ENCODE measurements around the gene FAM83D. TPM values are rescaled to one million over a fixed set of nuclear protein-coding genes. Genes with fewer than 3 reads are reported as not detected.

The FAM83D gene
- total RNA-seq, 1 donor from 2014 or later, result 7.7 TPM

DNA sequence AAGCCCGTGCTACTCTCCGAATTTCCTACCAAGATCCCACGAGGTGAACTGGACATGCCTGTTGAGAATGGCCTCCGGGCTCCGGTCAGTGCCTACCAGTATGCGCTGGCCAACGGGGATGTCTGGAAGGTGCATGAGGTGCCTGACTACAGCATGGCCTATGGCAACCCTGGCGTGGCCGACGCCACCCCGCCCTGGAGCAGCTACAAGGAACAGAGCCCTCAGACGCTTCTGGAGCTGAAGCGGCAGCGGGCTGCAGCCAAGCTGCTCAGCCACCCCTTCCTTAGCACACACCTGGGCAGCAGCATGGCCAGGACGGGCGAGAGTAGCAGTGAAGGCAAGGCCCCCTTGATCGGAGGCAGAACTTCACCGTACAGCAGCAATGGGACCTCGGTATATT, 8.0 kb upstream of the FAM83D start:
- Mint-ChIP-seq H3K36me3 (ENCODE audit: low read depth, unreplicated experiment) (peaks cover 12% of the 10 kb centered on the region), H3K27me3 (ENCODE audit: unreplicated experiment) (peaks cover 10% of the 10 kb centered on the region), H3K9me3 (ENCODE audit: unreplicated experiment) (no peaks in the 10 kb centered on the region), H3K27ac (ENCODE audit: unreplicated experiment) (no peak overlapping the region), H3K4me3 (ENCODE audit: unreplicated experiment) (no peak overlapping the region), H3K4me1 (ENCODE audit: unreplicated experiment) (no peaks in the 10 kb centered on the region)
- DNase-seq (ENCODE audit: low spot score), result no peak
- TF ChIP-seq, protein P1, sequence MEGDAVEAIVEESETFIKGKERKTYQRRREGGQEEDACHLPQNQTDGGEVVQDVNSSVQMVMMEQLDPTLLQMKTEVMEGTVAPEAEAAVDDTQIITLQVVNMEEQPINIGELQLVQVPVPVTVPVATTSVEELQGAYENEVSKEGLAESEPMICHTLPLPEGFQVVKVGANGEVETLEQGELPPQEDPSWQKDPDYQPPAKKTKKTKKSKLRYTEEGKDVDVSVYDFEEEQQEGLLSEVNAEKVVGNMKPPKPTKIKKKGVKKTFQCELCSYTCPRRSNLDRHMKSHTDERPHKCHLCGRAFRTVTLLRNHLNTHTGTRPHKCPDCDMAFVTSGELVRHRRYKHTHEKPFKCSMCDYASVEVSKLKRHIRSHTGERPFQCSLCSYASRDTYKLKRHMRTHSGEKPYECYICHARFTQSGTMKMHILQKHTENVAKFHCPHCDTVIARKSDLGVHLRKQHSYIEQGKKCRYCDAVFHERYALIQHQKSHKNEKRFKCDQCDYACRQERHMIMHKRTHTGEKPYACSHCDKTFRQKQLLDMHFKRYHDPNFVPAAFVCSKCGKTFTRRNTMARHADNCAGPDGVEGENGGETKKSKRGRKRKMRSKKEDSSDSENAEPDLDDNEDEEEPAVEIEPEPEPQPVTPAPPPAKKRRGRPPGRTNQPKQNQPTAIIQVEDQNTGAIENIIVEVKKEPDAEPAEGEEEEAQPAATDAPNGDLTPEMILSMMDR (IDR thresholded peaks at IDR 0.05; ENCODE audit: unreplicated experiment), result no peak

DNA sequence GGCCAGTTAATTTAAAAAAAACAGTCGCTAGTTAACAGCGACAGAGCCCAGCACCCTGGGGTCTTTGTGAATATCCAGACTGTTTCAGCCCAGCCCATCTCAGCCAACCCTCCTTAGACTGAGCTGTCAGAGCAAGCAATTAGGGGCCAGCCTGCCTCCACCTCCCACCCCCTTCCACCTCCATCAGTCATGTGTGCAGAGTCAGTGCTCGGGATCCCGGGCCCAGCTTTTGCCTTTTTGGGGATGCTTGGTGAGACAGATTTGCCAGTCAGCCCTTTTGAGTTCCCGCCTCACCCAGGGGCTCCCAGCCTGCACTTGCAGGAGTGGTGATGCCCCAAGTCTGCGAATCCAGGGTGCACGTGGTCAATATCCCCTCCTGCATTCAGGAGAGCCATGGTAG, 6.5 kb upstream of the FAM83D start:
- DNase-seq (ENCODE audit: low spot score), result no peak
- H3K4me3 Mint-ChIP-seq (ENCODE audit: unreplicated experiment), result no peak overlapping the region
- H3K36me3 Mint-ChIP-seq (ENCODE audit: low read depth, unreplicated experiment), result peaks cover 12% of the 10 kb centered on the region
- no peaks in the 10 kb centered on the region for H3K9me3 Mint-ChIP-seq (ENCODE audit: unreplicated experiment)
- no peak overlapping the region for H3K27ac Mint-ChIP-seq (ENCODE audit: unreplicated experiment)
- TF ChIP-seq, protein P1 (IDR thresholded peaks at IDR 0.05; ENCODE audit: unreplicated experiment), result no peak
- no peaks in the 10 kb centered on the region for H3K4me1 Mint-ChIP-seq (ENCODE audit: unreplicated experiment)
- H3K27me3 Mint-ChIP-seq (ENCODE audit: unreplicated experiment), result peaks cover 12% of the 10 kb centered on the region

- DNase-seq (ENCODE audit: low spot score), result no peak
- Mint-ChIP-seq H3K27ac (ENCODE audit: unreplicated experiment) (no peak overlapping the region), H3K4me3 (ENCODE audit: unreplicated experiment) (no peak overlapping the region), H3K4me1 (ENCODE audit: unreplicated experiment) (peaks cover 3% of the 10 kb centered on the region), H3K27me3 (ENCODE audit: unreplicated experiment) (peaks cover 12% of the 10 kb centered on the region), H3K36me3 (ENCODE audit: low read depth, unreplicated experiment) (peaks cover 15% of the 10 kb centered on the region), H3K9me3 (ENCODE audit: unreplicated experiment) (no peaks in the 10 kb centered on the region)
- TF ChIP-seq, protein P1 (IDR thresholded peaks at IDR 0.05; ENCODE audit: unreplicated experiment), result no peak
Measured at GRCh38 chr20:38920411-38920810, 5.8 kb upstream of the FAM83D start.

DNA sequence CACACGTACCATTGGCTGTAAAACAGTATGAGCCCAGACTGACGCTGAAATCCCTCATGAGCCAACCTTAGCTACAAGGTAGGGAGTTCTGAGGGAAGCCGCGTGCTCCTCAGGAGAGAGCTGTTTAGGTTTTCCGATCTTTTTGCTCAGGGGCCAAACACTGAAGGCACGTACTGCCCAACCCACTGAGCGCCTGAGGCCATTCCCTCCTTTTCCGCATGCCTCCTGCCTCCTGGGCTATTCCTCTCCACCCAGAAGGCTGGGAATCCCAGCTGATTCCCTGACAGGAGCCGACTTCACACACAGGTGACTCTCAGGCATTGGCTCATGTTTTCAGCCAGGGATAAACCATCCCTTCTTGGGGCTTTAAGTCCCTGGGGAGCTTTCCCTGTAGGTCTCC, 5.4 kb upstream of the FAM83D start:
- Mint-ChIP-seq H3K9me3 (ENCODE audit: unreplicated experiment) (no peaks in the 10 kb centered on the region), H3K36me3 (ENCODE audit: low read depth, unreplicated experiment) (peaks cover 15% of the 10 kb centered on the region), H3K4me3 (ENCODE audit: unreplicated experiment) (no peak overlapping the region), H3K27me3 (ENCODE audit: unreplicated experiment) (peaks cover 12% of the 10 kb centered on the region), H3K27ac (ENCODE audit: unreplicated experiment) (no peak overlapping the region), H3K4me1 (ENCODE audit: unreplicated experiment) (peaks cover 3% of the 10 kb centered on the region)
- TF ChIP-seq, protein P1 (IDR thresholded peaks at IDR 0.05; ENCODE audit: unreplicated experiment), result no peak
- no peak for DNase-seq (ENCODE audit: low spot score)

DNA sequence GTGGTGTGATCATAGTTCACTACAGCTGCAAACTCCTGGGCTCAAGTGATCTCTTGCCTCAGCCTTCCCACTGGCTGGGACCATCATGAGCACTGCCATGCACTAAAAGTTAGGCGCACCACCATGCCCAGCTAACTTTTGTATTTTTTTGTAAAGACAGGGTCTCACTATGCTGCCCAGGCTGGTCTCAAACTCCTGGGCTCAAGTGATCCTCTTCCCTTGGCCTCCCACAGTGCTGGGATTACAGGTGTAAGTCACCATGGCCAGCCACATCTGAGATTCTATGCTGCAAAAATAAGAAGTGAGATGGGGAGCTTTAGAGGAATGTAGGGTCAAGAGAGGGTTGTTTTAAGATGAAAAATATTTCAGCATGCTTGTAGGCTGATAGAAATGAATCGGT, 1.5 kb upstream of the FAM83D start:
- peak overlapping the region; percentile 40 for H3K4me3 Mint-ChIP-seq (ENCODE audit: unreplicated experiment)
- H3K27me3 Mint-ChIP-seq (ENCODE audit: unreplicated experiment), result peaks cover 7% of the 10 kb centered on the region
- no peak for DNase-seq (ENCODE audit: low spot score)
- H3K4me1 Mint-ChIP-seq (ENCODE audit: unreplicated experiment), result peaks cover 9% of the 10 kb centered on the region
- peaks cover 4% of the 10 kb centered on the region for H3K36me3 Mint-ChIP-seq (ENCODE audit: low read depth, unreplicated experiment)
- H3K27ac Mint-ChIP-seq (ENCODE audit: unreplicated experiment), result peak overlapping the region; percentile 33
- TF ChIP-seq, protein P1 (IDR thresholded peaks at IDR 0.05; ENCODE audit: unreplicated experiment), result no peak
- H3K9me3 Mint-ChIP-seq (ENCODE audit: unreplicated experiment), result no peaks in the 10 kb centered on the region

Data from endothelial cell (in vitro differentiated cells).